Peyer's patch (tissue), 4 donors: ENCODE measurements around the gene MINPP1.

ENCODE experiments used
- CTCF ChIP-seq, 6 experiments: fragments of 450-650 bp in 4 of 6; fragments of 200-600 bp in 2 of 6; sonication (generic) in 1 of 6; IDR thresholded peaks; one replicate each; pipeline ENCODE4 v1.5.1; 2017 to 2019; ENCODE audit warnings: antibody characterized with exemption in 6 of 6, mild to moderate bottlenecking in 3 of 6, moderate library complexity in 1 of 6
- POLR2A ChIP-seq, 2 donors: fragments of 450-650 bp; IDR thresholded peaks; one replicate each; pipeline ENCODE4 v1.5.1; 2017; ENCODE audit warnings: antibody characterized with exemption in 2 of 2, mild to moderate bottlenecking in 2 of 2, moderate library complexity in 2 of 2

GRCh38 chr10:87579563-87579962 lies 74.9 kb downstream of the MINPP1 start:
- TF ChIP-seq POLR2A (IDR thresholded peaks at IDR 0.05) (no peak), CTCF (IDR thresholded peaks at IDR 0.05) (no peak)
